ENCODE measurements around the gene ABR.

ABR gene

DNA sequence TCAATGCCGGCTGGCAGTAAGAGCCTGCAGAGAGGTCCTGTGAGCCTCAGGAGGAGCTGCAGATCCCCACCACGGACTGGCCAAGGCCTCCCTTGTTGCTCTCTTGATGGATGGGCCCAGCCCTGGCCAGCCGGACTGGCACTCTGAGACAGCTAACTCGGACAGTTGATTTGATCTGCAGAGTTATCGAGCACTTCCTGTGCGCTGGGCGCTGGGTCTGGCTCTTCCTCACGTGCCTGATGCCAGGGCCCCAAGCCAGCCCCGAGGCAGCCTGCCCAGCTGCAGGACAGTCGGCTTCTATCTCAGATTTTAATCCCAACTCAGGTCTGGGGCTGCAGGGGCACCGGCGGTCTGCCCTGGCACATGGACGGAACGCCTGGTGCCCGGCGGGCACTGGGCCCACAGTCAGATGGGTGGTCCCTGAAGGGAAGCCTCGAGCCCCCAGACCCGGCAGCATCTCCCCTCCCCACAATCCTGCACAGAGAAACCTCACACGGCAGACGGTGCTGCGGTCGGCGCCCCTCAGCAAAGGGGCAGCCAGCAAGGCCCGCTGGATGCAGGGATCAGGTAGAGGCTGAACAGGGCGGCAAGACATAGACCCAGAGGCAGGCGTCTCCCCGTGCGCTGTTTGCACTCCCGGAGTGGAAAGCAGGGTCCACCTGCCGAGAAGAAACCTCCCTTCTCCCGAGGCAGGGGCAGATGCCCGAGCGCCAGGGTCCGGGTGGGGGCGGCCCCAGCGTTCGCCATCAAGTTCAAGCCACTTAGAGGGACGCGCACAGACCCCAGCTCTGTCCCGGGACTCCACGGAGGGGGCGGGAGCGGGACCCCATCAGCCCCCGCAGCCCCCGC, 148.9 kb downstream of the ABR start:
- DNase-seq (ENCODE audit: insufficient read length, low spot score) (no peak), FAIRE-seq (no peak)
- TF ChIP-seq, protein P1, sequence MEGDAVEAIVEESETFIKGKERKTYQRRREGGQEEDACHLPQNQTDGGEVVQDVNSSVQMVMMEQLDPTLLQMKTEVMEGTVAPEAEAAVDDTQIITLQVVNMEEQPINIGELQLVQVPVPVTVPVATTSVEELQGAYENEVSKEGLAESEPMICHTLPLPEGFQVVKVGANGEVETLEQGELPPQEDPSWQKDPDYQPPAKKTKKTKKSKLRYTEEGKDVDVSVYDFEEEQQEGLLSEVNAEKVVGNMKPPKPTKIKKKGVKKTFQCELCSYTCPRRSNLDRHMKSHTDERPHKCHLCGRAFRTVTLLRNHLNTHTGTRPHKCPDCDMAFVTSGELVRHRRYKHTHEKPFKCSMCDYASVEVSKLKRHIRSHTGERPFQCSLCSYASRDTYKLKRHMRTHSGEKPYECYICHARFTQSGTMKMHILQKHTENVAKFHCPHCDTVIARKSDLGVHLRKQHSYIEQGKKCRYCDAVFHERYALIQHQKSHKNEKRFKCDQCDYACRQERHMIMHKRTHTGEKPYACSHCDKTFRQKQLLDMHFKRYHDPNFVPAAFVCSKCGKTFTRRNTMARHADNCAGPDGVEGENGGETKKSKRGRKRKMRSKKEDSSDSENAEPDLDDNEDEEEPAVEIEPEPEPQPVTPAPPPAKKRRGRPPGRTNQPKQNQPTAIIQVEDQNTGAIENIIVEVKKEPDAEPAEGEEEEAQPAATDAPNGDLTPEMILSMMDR (IDR thresholded peaks at IDR 0.05; ENCODE audit: insufficient read depth, missing control alignments) = no peak

DNA sequence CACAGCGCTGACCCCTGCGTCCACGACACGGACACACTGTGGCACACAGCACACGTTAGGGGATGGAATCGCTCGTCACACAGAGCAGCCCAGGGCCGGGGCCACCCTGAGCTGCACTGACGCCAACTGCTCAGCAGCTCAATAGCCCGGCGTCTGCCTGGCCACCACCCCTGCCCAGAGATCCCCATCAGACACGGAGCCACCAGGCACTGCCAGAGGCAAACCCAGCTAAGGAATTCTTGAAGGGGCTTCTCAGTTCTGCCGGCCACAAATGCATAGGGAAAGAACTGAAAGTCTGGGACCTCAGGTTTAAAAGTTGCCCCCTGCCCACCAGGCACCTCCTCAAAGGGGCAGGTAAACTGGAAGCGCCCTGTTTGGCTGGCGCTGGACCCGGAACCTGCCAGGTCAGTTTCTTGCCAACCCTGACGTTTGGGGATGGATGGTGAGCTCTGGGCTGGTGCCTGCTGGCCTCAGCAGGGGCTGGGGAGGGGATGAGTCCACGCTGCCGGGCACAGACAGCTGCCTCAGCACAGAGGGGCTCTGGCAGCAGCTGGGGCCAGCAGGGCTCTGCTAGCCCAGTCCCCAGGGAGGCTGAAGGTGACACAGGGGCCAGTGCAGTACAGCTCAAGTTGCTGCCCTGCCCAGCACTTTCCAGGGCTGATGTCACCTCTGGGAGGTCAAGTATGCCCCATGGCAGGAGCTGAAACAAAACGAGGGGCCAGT, 149.7 kb downstream of the ABR start:
- TF ChIP-seq, protein P1 (IDR thresholded peaks at IDR 0.05; ENCODE audit: insufficient read depth, missing control alignments) = no peak
- no peak for DNase-seq (ENCODE audit: insufficient read length, low spot score)
- no peak for FAIRE-seq

DNA sequence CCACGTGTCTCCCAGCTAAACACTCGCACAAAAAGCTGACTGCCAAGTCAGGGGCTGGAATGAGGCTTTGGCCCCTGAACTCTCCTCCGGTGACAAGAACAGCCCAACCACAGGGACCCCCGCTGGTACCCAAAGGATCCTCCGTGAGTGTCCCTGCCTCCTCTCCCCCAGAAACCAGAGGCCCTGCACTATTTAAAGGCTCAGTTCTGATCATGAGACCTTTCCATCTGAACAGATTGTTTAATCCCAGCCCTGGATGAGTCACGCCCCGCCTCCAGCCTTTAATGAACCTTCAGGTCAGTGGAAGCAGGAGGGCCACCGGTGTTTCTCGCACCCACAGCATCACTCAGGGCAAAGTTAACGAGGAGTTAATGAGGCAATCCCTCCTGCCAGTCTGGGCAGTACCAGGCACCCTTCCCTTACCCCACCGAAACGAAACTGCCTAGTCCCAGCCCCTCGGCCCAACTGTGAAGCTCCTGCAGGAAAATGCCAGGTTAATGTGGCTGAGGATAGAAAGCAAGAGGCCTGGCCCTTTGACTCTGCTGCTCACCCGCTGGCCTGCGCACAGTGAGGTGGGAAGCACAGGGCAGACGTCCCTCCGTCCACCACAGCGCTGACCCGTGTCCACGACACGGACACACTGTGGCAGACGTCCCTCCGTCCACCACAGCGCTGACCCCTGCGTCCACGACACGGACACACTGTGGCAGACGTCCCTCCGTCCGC, 150.4 kb downstream of the ABR start:
- TF ChIP-seq, protein P1 (IDR thresholded peaks at IDR 0.05; ENCODE audit: insufficient read depth, missing control alignments) = no peak
- no peak for DNase-seq (ENCODE audit: insufficient read length, low spot score)
- FAIRE-seq = no peak

DNA sequence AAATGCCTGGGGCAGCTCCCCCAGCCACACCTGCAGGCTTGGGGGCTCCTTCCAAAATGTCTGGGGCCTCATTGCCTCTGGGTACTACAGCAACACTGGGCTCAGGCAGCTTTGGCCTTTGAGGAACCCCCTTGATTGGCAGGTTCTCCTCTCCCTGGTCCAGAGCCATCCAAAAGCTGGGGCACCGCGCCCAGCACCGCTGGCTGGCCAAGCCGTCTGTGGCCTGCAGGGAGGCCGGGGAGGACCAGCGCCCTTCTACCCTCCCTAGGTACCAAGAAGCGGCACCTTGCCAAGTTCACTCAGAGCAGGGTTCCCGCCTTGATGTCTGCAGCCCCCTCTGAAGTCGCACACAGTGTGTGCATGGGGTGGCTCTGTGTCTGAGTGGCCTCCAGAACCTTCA, 152.7 kb downstream of the ABR start:
- DNase-seq (ENCODE audit: insufficient read length, low spot score) (no peak), FAIRE-seq (no peak)
- TF ChIP-seq, protein P1 (IDR thresholded peaks at IDR 0.05; ENCODE audit: insufficient read depth, missing control alignments) = no peak

DNA sequence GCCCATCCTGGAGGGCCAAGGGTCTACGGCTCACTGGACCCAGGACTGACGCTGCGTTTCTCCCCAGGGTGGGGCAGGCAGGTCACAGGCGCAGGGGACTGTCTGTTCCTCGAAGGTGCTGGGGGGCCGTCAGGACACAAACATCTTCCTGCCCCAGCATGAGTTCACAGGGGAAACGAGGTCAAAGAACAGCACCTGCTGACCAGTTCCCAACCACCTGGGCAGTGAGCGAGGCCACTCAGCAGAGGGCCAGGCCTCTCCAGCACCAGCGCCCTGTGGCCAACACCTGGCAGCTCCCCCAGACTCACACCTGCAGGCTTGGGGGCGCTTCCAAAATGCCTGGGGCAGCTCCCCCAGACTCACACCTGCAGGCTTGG, 153.2 kb downstream of the ABR start:
- FAIRE-seq (no peak), DNase-seq (ENCODE audit: insufficient read length, low spot score) (no peak)
- TF ChIP-seq, protein P1 (IDR thresholded peaks at IDR 0.05; ENCODE audit: insufficient read depth, missing control alignments) = no peak

DNA sequence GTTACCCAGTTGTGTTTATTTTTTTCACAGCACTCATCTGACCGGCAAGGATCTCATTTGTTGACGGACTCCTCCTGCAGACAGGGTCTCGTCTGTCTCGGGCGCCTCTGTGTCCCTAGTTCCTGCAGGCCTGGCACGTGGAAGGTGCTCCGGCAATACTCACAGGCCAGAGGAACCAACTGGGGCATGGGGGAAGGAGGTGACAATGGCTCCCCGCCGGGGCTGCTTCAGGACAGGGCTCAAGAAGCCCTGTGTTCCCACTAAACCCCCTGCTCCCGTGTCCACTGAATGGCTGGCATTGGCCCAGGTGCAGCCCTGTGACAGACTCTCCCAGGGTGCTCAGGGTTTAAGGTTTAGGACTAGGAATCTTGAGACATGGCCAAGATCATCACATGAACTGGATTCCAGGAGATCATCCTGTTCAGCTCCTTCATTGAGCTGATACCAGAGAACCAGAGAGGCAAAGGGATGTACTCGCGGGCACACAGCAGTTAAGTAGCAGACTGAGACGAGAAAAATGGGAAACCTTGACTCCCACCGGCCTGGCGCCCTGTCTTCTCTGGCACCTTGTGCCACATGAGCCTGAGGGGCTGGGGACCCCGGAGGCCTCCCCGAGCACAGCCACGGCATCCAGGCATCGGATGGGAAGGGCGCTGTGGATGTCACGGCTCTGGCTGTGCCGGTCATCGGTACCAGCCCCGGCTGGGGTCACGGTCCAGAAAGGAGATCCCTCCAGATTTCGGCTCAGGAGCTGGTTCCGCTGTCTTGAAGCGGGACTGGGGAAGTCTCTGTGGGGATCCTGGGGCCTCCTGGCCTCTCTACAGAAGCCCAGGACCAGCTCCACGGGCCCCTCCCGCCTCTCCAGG, 153.8 kb downstream of the ABR start:
- DNase-seq (ENCODE audit: insufficient read length, low spot score) (no peak), FAIRE-seq (no peak)
- TF ChIP-seq, protein P1 (IDR thresholded peaks at IDR 0.05; ENCODE audit: insufficient read depth, missing control alignments) = no peak
